ENCODE measurements around the gene ZNF593. TPM values are rescaled to one million over a fixed set of nuclear protein-coding genes. Genes with fewer than 3 reads are reported as not detected.

The ZNF593 gene
- total RNA-seq, 1 donor from 2014 or later: 3.3 TPM

GRCh38 chr1:26188477-26188876, 18.8 kb downstream of the ZNF593 start:
- H4K20me1 ChIP-seq (ENCODE audit: low read depth): no peaks in the 10 kb centered on the region
- Mint-ChIP-seq H3K27me3 (ENCODE audit: insufficient read depth, low read depth) (peaks cover 11% of the 10 kb centered on the region), H3K4me3 (no peak overlapping the region), H3K27ac (no peak overlapping the region), H3K4me1 (peaks cover 17% of the 10 kb centered on the region), H3K9me3 (peaks cover 4% of the 10 kb centered on the region), H3K36me3 (no peaks in the 10 kb centered on the region)
- H3K27me3 ChIP-seq: no peaks in the 10 kb centered on the region
- H3K9me3 ChIP-seq (ENCODE audit: low read depth): no peaks in the 10 kb centered on the region
- H3K4me3 ChIP-seq: no peak overlapping the region
- no peak overlapping the region for H3K4me2 ChIP-seq
- no peak overlapping the region for H3K27ac ChIP-seq
- DNase-seq (ENCODE audit: low spot score): no peak
- H3K36me3 ChIP-seq: no peaks in the 10 kb centered on the region
- no peak overlapping the region for H2AFZ ChIP-seq (replicated peaks)
- TF ChIP-seq EZH2 (IDR thresholded peaks at IDR 0.05) (no peak), CTCF (IDR thresholded peaks at IDR 0.05) (no peak), EZH2phosphoT487 (IDR thresholded peaks at IDR 0.05) (no peak)
- no peaks in the 10 kb centered on the region for H3F3A ChIP-seq (ENCODE audit: low read depth)
- no peaks in the 10 kb centered on the region for H3K79me2 ChIP-seq (ENCODE audit: low read depth)
- H3K9ac ChIP-seq: no peak overlapping the region
- H3K4me1 ChIP-seq: peaks cover 4% of the 10 kb centered on the region

- H3K27me3 Mint-ChIP-seq (ENCODE audit: insufficient read depth, low read depth): peaks cover 11% of the 10 kb centered on the region
- Histone ChIP-seq H3K4me3 (no peak overlapping the region), H2AFZ (replicated peaks) (no peak overlapping the region), H3F3A (ENCODE audit: low read depth) (no peaks in the 10 kb centered on the region), H3K9ac (no peak overlapping the region), H3K27ac (no peak overlapping the region), H3K9me3 (ENCODE audit: low read depth) (no peaks in the 10 kb centered on the region), H3K4me2 (no peak overlapping the region), H4K20me1 (ENCODE audit: low read depth) (no peaks in the 10 kb centered on the region), H3K36me3 (no peaks in the 10 kb centered on the region), H3K79me2 (ENCODE audit: low read depth) (no peaks in the 10 kb centered on the region), H3K27me3 (no peaks in the 10 kb centered on the region), H3K4me1 (peaks cover 4% of the 10 kb centered on the region)
- DNase-seq (ENCODE audit: low spot score): no peak
- no peak overlapping the region for H3K4me3 Mint-ChIP-seq
- peaks cover 17% of the 10 kb centered on the region for H3K4me1 Mint-ChIP-seq
- peaks cover 4% of the 10 kb centered on the region for H3K9me3 Mint-ChIP-seq
- TF ChIP-seq EZH2 (IDR thresholded peaks at IDR 0.05): no peak
- TF ChIP-seq EZH2phosphoT487 (IDR thresholded peaks at IDR 0.05): no peak
- no peak for TF ChIP-seq CTCF (IDR thresholded peaks at IDR 0.05)
- H3K36me3 Mint-ChIP-seq: no peaks in the 10 kb centered on the region
- H3K27ac Mint-ChIP-seq: peak overlapping the region; percentile 62
Observed at GRCh38 chr1:26189331-26189730, 19.6 kb downstream of the ZNF593 start.

- Histone ChIP-seq H3K27me3 (no peaks in the 10 kb centered on the region), H3K9me3 (ENCODE audit: low read depth) (no peaks in the 10 kb centered on the region), H3K9ac (no peak overlapping the region), H3F3A (ENCODE audit: low read depth) (no peaks in the 10 kb centered on the region), H3K79me2 (ENCODE audit: low read depth) (no peaks in the 10 kb centered on the region), H3K4me2 (no peak overlapping the region), H4K20me1 (ENCODE audit: low read depth) (no peaks in the 10 kb centered on the region), H2AFZ (replicated peaks) (no peak overlapping the region), H3K4me3 (no peak overlapping the region), H3K27ac (no peak overlapping the region), H3K36me3 (no peaks in the 10 kb centered on the region), H3K4me1 (peaks cover 4% of the 10 kb centered on the region)
- Mint-ChIP-seq H3K36me3 (no peaks in the 10 kb centered on the region), H3K4me1 (peaks cover 17% of the 10 kb centered on the region), H3K9me3 (peaks cover 4% of the 10 kb centered on the region), H3K4me3 (no peak overlapping the region), H3K27ac (peak overlapping the region; percentile 62), H3K27me3 (ENCODE audit: insufficient read depth, low read depth) (peaks cover 11% of the 10 kb centered on the region)
- DNase-seq (ENCODE audit: low spot score): no peak
- TF ChIP-seq EZH2phosphoT487 (IDR thresholded peaks at IDR 0.05) (no peak), EZH2 (IDR thresholded peaks at IDR 0.05) (no peak), CTCF (IDR thresholded peaks at IDR 0.05) (no peak)
Observed at GRCh38 chr1:26189751-26190275, 20.1 kb downstream of the ZNF593 start.
